Activated B cell treated with CpG ODN at 0.5 μM for 24 hours (primary cell): ENCODE measurements around the gene RAD51B. TPM values are rescaled to one million over a fixed set of nuclear protein-coding genes. Genes with fewer than 3 reads are reported as not detected.

ENCODE experiments used
- ATAC-seq: fragments of 200-7000 bp; cut with Tn5 transposase; one replicate; pipeline ENCODE4 v1.10.0; 2021; ENCODE audit warnings: low read depth, mild to moderate bottlenecking, moderate library complexity
- CTCF ChIA-PET: fragments of 350-600 bp; sonication (Branson Sonifier 250); formaldehyde crosslinking; loops from one replicate; lab custom pipeline; 2021; ENCODE audit warnings: antibody characterized with exemption; lab: Charles Lee
- POLR2A ChIA-PET: fragments of 350-600 bp; sonication (Branson Sonifier 250); formaldehyde crosslinking; loops from one replicate; lab custom pipeline; 2021; ENCODE audit warnings: antibody characterized with exemption; lab: Charles Lee
- DNase-seq: peaks from one replicate; pipeline ENCODE4 v3.0.0; 2022
- H3K27ac Mint-ChIP-seq: one replicate; pipeline ENCODE4 v1.8.0; 2020; ENCODE audit warnings: mixed read lengths
- H3K27me3 Mint-ChIP-seq: one replicate; pipeline ENCODE4 v1.8.0; 2021; ENCODE audit warnings: mixed read lengths
- H3K36me3 Mint-ChIP-seq: one replicate; pipeline ENCODE4 v1.8.0; 2021; ENCODE audit warnings: low read depth, mixed read lengths
- H3K4me1 Mint-ChIP-seq: one replicate; pipeline ENCODE4 v1.8.0; 2021; ENCODE audit warnings: mixed read lengths
- H3K4me3 Mint-ChIP-seq: one replicate; pipeline ENCODE4 v1.8.0; 2020; ENCODE audit warnings: mild to moderate bottlenecking, mixed read lengths
- H3K9me3 Mint-ChIP-seq: one replicate; pipeline ENCODE4 v1.8.0; 2020; ENCODE audit warnings: mixed read lengths
- CTCF ChIP-seq: fragments of 200-600 bp; IDR thresholded peaks from one replicate; pipeline ENCODE4 v1.8.0; 2022; ENCODE audit warnings: antibody characterized with exemption, mild to moderate bottlenecking
- intact Hi-C: fragments of 100-400 bp; cut with micrococcal nuclease; formaldehyde crosslinking; loops from one replicate; pipeline ENCODE4 v1.15.1; 2024
- total RNA-seq: library from RNA; stranded (reverse); gene quantifications from 2 replicates; pipeline ENCODE4 v1.2.3, GENCODE V29; 2022

RAD51B gene
- total RNA-seq, 1 donor from 2014 or later: 53.9 TPM

GRCh38 chr14:68748260-68748659, 928.7 kb downstream of the RAD51B start:
- POLR2A ChIA-PET: no interaction called here
- TF ChIP-seq CTCF: no peak
- H3K27me3 Mint-ChIP-seq: no peaks in the 10 kb centered on the region
- H3K4me1 Mint-ChIP-seq: peaks cover 7% of the 10 kb centered on the region
- no peak overlapping the region for H3K4me3 Mint-ChIP-seq
- intact Hi-C loops: no loop called here
- no peak for ATAC-seq
- no peaks in the 10 kb centered on the region for H3K36me3 Mint-ChIP-seq
- no peaks in the 10 kb centered on the region for H3K9me3 Mint-ChIP-seq
- H3K27ac Mint-ChIP-seq: no peak overlapping the region
- DNase-seq: no peak
- CTCF ChIA-PET: no interaction called here

GRCh38 chr14:68748691-68749090, 929.1 kb downstream of the RAD51B start:
- ATAC-seq: no peak
- POLR2A ChIA-PET: interaction anchor here (0.5 kb wide), 1 partner anchor 44 kb away, joined by 4 read pairs; the partner anchor contains the start of gene ZFP36L1
- peaks cover 3% of the 10 kb centered on the region for H3K4me1 Mint-ChIP-seq
- no peak overlapping the region for H3K27ac Mint-ChIP-seq
- intact Hi-C loops: no loop called here
- H3K36me3 Mint-ChIP-seq: no peaks in the 10 kb centered on the region
- no peaks in the 10 kb centered on the region for H3K27me3 Mint-ChIP-seq
- H3K9me3 Mint-ChIP-seq: no peaks in the 10 kb centered on the region
- no peak overlapping the region for H3K4me3 Mint-ChIP-seq
- CTCF ChIA-PET: no interaction called here
- TF ChIP-seq CTCF: no peak
- DNase-seq: no peak

- Mint-ChIP-seq H3K9me3 (no peaks in the 10 kb centered on the region), H3K27ac (no peak overlapping the region), H3K27me3 (no peaks in the 10 kb centered on the region), H3K4me1 (no peaks in the 10 kb centered on the region), H3K4me3 (no peak overlapping the region), H3K36me3 (no peaks in the 10 kb centered on the region)
- no peak for TF ChIP-seq CTCF
- intact Hi-C loops: no loop called here
- ChIA-PET POLR2A (interaction anchor here (0.6 to 0.9 kb wide), 2 partner anchors 67 kb away, joined by 3 to 8 read pairs; no protein-coding TSS in a partner anchor), CTCF (no interaction called here)
- ATAC-seq (no peak), DNase-seq (no peak)
Measured at GRCh38 chr14:68749487-68750475, 930.2 kb downstream of the RAD51B start.

GRCh38 chr14:68752271-68753006, 932.9 kb downstream of the RAD51B start:
- no peaks in the 10 kb centered on the region for H3K27me3 Mint-ChIP-seq
- CTCF ChIA-PET: interaction anchor here (0.7 kb wide), 1 partner anchor 213 kb away, joined by 3 read pairs; no protein-coding TSS in a partner anchor
- POLR2A ChIA-PET: interaction anchor here (0.7 to 1.2 kb wide), 2 partner anchors 41 kb away, joined by 3 to 4 read pairs; partner anchors contain the start of gene ZFP36L1

More at GRCh38 chr14:68752271-68753006, 932.9 kb downstream of the RAD51B start:
- DNase-seq: no peak
- Mint-ChIP-seq H3K4me3 (no peak overlapping the region), H3K9me3 (no peaks in the 10 kb centered on the region), H3K36me3 (no peaks in the 10 kb centered on the region), H3K4me1 (peaks cover 23% of the 10 kb centered on the region), H3K27ac (no peak overlapping the region)
- ATAC-seq: no peak
- TF ChIP-seq CTCF: no peak
- intact Hi-C loops: no loop called here
